ENCODE data around the gene SP2.

SP2 gene

GRCh38 chr17:47948706-47949196, 52.7 kb downstream of the SP2 start:
- DNase-seq (ENCODE audit: low read depth in 2 of 3, low spot score in 2 of 3), result no peak

GRCh38 chr17:47949197-47949759, 53.2 kb downstream of the SP2 start:
- peak; percentile 52 to 83 (median 82) for DNase-seq (ENCODE audit: low read depth in 2 of 3, low spot score in 2 of 3)

GRCh38 chr17:47949946-47950345, 53.9 kb downstream of the SP2 start:
- no peak for DNase-seq (ENCODE audit: low read depth in 2 of 3, low spot score in 2 of 3)

GRCh38 chr17:47950448-47950847, 54.4 kb downstream of the SP2 start:
- DNase-seq (ENCODE audit: low read depth in 2 of 3, low spot score in 2 of 3), result no peak

GRCh38 chr17:47952171-47953021, 56.4 kb downstream of the SP2 start:
- DNase-seq (ENCODE audit: low read depth in 2 of 3, low spot score in 2 of 3), result no peak

GRCh38 chr17:47953909-47954308, 57.9 kb downstream of the SP2 start:
- no peak for DNase-seq (ENCODE audit: low read depth in 2 of 3, low spot score in 2 of 3)

GRCh38 chr17:47955497-47956461, 59.7 kb downstream of the SP2 start:
- DNase-seq (ENCODE audit: low read depth in 2 of 3, low spot score in 2 of 3), result no peak

GRCh38 chr17:47956791-47957590, 61.0 kb downstream of the SP2 start:
- no peak for DNase-seq (ENCODE audit: low read depth in 2 of 3, low spot score in 2 of 3)

GRCh38 chr17:47957591-47958490, 61.8 kb downstream of the SP2 start, which contains the start of gene PRR15L:
PRR15L (minus strand) TSS chr17:47957883; CDS start chr17:47953234, 4,649 bp downstream.
- no peak for DNase-seq (ENCODE audit: low read depth in 2 of 3, low spot score in 2 of 3)

- DNase-seq (ENCODE audit: low read depth in 2 of 3, low spot score in 2 of 3), result no peak
These were observed 64.0 kb downstream of the SP2 start for GRCh38 chr17:47959825-47960655.

- no peak for DNase-seq (ENCODE audit: low read depth in 2 of 3, low spot score in 2 of 3)
These were observed 65.4 kb downstream of the SP2 start for GRCh38 chr17:47961406-47961805.

GRCh38 chr17:47962901-47963300, 66.9 kb downstream of the SP2 start:
- no peak for DNase-seq (ENCODE audit: low read depth in 2 of 3, low spot score in 2 of 3)

GRCh38 chr17:47964856-47965255, 68.8 kb downstream of the SP2 start:
- no peak for DNase-seq (ENCODE audit: low read depth in 2 of 3, low spot score in 2 of 3)

GRCh38 chr17:47966079-47966519, 70.1 kb downstream of the SP2 start:
- no peak for DNase-seq (ENCODE audit: low read depth in 2 of 3, low spot score in 2 of 3)

GRCh38 chr17:47967607-47968252, 71.7 kb downstream of the SP2 start:
- no peak for DNase-seq (ENCODE audit: low read depth in 2 of 3, low spot score in 2 of 3)

- DNase-seq (ENCODE audit: low read depth in 2 of 3, low spot score in 2 of 3), result no peak
These were observed 72.8 kb downstream of the SP2 start for GRCh38 chr17:47968836-47969235.

GRCh38 chr17:47969930-47970724, 74.1 kb downstream of the SP2 start:
- no peak for DNase-seq (ENCODE audit: low read depth in 2 of 3, low spot score in 2 of 3)

Measured in activated CD8-positive, alpha-beta memory T cell treated with anti-CD3 and anti-CD28 coated beads for 48 hours (primary cell).